Cardiac muscle cell (in vitro differentiated cells and primary cell): Measurements from ENCODE around the gene SND1. TPM values are rescaled to one million over a fixed set of nuclear protein-coding genes. Genes with fewer than 3 reads are reported as not detected.

ENCODE experiments used
- DNase-seq, 2 donors: peaks; one replicate each; pipeline versions ENCODE4 v3.0.0 to v3.0.0-alpha.2; 2010 to 2017; ENCODE audit warnings: low read depth in 1 of 2, low spot score in 1 of 2
- H3K27ac ChIP-seq: fragments of 200-600 bp; sonication (generic); 2 replicates; pipeline ENCODE4 v1.5.1; 2016
- H3K27me3 ChIP-seq: fragments of 200-600 bp; sonication (generic); 2 replicates; pipeline ENCODE4 v1.6.0; 2016; ENCODE audit warnings: control low read depth
- H3K36me3 ChIP-seq: fragments of 200-600 bp; sonication (generic); 2 replicates; pipeline ENCODE4 v1.5.1; 2016; ENCODE audit warnings: control low read depth
- H3K4me1 ChIP-seq: fragments of 200-600 bp; sonication (generic); 2 replicates; pipeline ENCODE4 v1.8.1; 2017; ENCODE audit warnings: low read depth, mild to moderate bottlenecking, mixed run types
- H3K4me3 ChIP-seq: fragments of 200-600 bp; sonication (generic); 2 replicates; pipeline ENCODE4 v1.5.1; 2016; ENCODE audit warnings: mild to moderate bottlenecking
- H3K9me3 ChIP-seq: fragments of 200-600 bp; sonication (generic); 2 replicates; pipeline ENCODE4 v1.5.1; 2017; ENCODE audit warnings: low read depth, mild to moderate bottlenecking, control low read depth
- CTCF ChIP-seq: IDR thresholded peaks from 2 replicates; pipeline ENCODE4 v1.5.1; 2012; ENCODE audit warnings: low read depth, mild to moderate bottlenecking, low read length
- polyA plus RNA-seq: library from polyadenylated mRNA; unstranded; fragments of >200 nt; fragmentation: Nextera tagmentation; extraction: Ambion mirVana; gene quantifications from 2 replicates; pipeline ENCODE4 v1.2.1, GENCODE V29; 2016
- total RNA-seq: library from RNA; depleted of rRNA; stranded (reverse); fragments of >200 nt; gene quantifications from 2 replicates; pipeline ENCODE4 v1.2.3, GENCODE V29; 2016

Gene SND1
- total and polyA plus RNA-seq, 2 experiments from 2014 or later: 114 to 172 TPM

GRCh38 chr7:127760436-127761031 is 108.5 kb downstream of the SND1 start:
- Histone ChIP-seq H3K9me3 (no peaks in the 10 kb centered on the region), H3K4me3 (no peak overlapping the region), H3K4me1 (peaks cover 11% of the 10 kb centered on the region), H3K27ac (no peak overlapping the region), H3K27me3 (no peaks in the 10 kb centered on the region), H3K36me3 (no peaks in the 10 kb centered on the region)
- DNase-seq: no peak
- TF ChIP-seq CTCF: no peak

GRCh38 chr7:127761196-127761595 is 109.2 kb downstream of the SND1 start:
- Histone ChIP-seq H3K9me3 (no peaks in the 10 kb centered on the region), H3K4me3 (no peak overlapping the region), H3K36me3 (no peaks in the 10 kb centered on the region), H3K27me3 (no peaks in the 10 kb centered on the region), H3K27ac (no peak overlapping the region), H3K4me1 (peaks cover 5% of the 10 kb centered on the region)
- TF ChIP-seq CTCF: no peak
- no peak for DNase-seq

DNA sequence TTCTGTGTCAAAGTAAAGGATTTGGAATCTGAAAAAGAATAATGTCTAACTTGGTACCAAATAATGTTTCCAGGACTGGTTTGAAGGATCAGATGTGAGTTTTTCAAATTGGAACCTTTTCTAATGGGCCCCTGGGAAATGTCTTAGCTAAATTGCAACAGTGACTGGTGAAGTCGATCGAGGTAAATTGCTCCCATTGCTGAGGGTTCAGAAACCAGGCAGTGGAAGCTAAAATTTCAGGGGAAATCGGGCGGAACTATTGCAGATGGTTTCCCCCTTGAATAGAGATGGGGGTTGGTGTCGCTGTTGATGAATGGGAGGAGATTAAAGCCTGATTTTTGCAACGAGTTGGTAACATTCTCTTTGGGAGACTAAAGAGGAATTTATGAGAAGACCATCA is 112.7 kb downstream of the SND1 start:
- no peaks in the 10 kb centered on the region for H3K9me3 ChIP-seq
- DNase-seq: no peak

DNA sequence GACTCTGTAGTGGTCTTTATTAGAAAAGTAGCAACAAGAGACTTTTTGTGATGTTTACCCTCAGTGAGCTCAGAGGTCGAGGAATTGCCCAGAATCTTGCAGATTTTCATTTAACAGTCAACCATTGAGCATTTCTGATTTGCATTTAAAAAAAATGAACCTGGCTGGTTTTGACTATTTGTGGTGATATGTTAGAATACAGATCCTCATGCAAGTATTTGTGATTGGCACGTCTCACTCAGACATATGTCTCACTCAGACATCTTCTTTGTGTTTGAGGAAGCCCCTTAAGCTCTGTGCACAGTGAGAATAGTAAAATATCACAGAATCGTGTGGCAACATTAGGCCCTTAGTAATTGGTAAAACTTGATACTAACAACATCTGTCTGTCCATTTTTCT is 113.2 kb downstream of the SND1 start:
- no peak for TF ChIP-seq CTCF
- DNase-seq: no peak
- Histone ChIP-seq H3K4me1 (no peaks in the 10 kb centered on the region), H3K27ac (no peak overlapping the region), H3K4me3 (no peak overlapping the region), H3K36me3 (no peaks in the 10 kb centered on the region), H3K27me3 (no peaks in the 10 kb centered on the region), H3K9me3 (no peaks in the 10 kb centered on the region)

More for the DNA sequence above, 112.7 kb downstream of the SND1 start:
- no peaks in the 10 kb centered on the region for H3K36me3 ChIP-seq
- H3K4me1 ChIP-seq: no peaks in the 10 kb centered on the region
- TF ChIP-seq CTCF: no peak
- H3K27ac ChIP-seq: no peak overlapping the region
- H3K4me3 ChIP-seq: no peak overlapping the region
- no peaks in the 10 kb centered on the region for H3K27me3 ChIP-seq

- Histone ChIP-seq H3K36me3 (no peaks in the 10 kb centered on the region), H3K27ac (no peak overlapping the region), H3K9me3 (no peaks in the 10 kb centered on the region), H3K27me3 (no peaks in the 10 kb centered on the region), H3K4me1 (no peaks in the 10 kb centered on the region), H3K4me3 (no peak overlapping the region)
- no peak for DNase-seq
- no peak for TF ChIP-seq CTCF
These were observed 115.0 kb downstream of the SND1 start for GRCh38 chr7:127766831-127767459.
